Measurements from ENCODE around the gene TNFAIP8L1.

TNFAIP8L1 gene

GRCh38 chr19:4638828-4639530 lies at the start of gene TNFAIP8L1:
Gene TNFAIP8L1 (plus strand): TSS chr19:4639516. CDS start chr19:4651870, 12,354 bp downstream.
- TF ChIP-seq TEAD4 (IDR thresholded peaks at IDR 0.05) (no peak), CEBPB (IDR thresholded peaks at IDR 0.05) (no peak), RAD21 (IDR thresholded peaks at IDR 0.05; ENCODE audit: low read depth) (no peak), TCF12 (IDR thresholded peaks at IDR 0.05; ENCODE audit: low read depth) (no peak; the same call in 1 of the 2 replicates), NFIC (IDR thresholded peaks at IDR 0.05) (0 out of 2 replicates have a peak, but pooled peaks have one; percentile 10), FOXM1 (IDR thresholded peaks at IDR 0.05; ENCODE audit: borderline replicate concordance, low read depth) (peak; percentile 94), CREB1 (IDR thresholded peaks at IDR 0.05; ENCODE audit: low read depth) (no peak), YY1 (IDR thresholded peaks at IDR 0.05; ENCODE audit: low read depth) (no peak), EGR1 (IDR thresholded peaks at IDR 0.05) (peak; percentile 89), MAX (IDR thresholded peaks at IDR 0.05) (peak; percentile 88), EP300 (IDR thresholded peaks at IDR 0.05; ENCODE audit: borderline replicate concordance) (no peak), TAF1 (IDR thresholded peaks at IDR 0.05; ENCODE audit: low read depth) (no peak), ZBTB7A (IDR thresholded peaks at IDR 0.05; ENCODE audit: low read depth) (peak; percentile 64)
- TF ChIP-seq, protein P1, sequence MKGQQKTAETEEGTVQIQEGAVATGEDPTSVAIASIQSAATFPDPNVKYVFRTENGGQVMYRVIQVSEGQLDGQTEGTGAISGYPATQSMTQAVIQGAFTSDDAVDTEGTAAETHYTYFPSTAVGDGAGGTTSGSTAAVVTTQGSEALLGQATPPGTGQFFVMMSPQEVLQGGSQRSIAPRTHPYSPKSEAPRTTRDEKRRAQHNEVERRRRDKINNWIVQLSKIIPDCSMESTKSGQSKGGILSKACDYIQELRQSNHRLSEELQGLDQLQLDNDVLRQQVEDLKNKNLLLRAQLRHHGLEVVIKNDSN (IDR thresholded peaks at IDR 0.05): peak; percentile 68
- TF ChIP-seq, protein P2, sequence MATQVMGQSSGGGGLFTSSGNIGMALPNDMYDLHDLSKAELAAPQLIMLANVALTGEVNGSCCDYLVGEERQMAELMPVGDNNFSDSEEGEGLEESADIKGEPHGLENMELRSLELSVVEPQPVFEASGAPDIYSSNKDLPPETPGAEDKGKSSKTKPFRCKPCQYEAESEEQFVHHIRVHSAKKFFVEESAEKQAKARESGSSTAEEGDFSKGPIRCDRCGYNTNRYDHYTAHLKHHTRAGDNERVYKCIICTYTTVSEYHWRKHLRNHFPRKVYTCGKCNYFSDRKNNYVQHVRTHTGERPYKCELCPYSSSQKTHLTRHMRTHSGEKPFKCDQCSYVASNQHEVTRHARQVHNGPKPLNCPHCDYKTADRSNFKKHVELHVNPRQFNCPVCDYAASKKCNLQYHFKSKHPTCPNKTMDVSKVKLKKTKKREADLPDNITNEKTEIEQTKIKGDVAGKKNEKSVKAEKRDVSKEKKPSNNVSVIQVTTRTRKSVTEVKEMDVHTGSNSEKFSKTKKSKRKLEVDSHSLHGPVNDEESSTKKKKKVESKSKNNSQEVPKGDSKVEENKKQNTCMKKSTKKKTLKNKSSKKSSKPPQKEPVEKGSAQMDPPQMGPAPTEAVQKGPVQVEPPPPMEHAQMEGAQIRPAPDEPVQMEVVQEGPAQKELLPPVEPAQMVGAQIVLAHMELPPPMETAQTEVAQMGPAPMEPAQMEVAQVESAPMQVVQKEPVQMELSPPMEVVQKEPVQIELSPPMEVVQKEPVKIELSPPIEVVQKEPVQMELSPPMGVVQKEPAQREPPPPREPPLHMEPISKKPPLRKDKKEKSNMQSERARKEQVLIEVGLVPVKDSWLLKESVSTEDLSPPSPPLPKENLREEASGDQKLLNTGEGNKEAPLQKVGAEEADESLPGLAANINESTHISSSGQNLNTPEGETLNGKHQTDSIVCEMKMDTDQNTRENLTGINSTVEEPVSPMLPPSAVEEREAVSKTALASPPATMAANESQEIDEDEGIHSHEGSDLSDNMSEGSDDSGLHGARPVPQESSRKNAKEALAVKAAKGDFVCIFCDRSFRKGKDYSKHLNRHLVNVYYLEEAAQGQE (IDR thresholded peaks at IDR 0.05; ENCODE audit: low read depth): no peak

DNA sequence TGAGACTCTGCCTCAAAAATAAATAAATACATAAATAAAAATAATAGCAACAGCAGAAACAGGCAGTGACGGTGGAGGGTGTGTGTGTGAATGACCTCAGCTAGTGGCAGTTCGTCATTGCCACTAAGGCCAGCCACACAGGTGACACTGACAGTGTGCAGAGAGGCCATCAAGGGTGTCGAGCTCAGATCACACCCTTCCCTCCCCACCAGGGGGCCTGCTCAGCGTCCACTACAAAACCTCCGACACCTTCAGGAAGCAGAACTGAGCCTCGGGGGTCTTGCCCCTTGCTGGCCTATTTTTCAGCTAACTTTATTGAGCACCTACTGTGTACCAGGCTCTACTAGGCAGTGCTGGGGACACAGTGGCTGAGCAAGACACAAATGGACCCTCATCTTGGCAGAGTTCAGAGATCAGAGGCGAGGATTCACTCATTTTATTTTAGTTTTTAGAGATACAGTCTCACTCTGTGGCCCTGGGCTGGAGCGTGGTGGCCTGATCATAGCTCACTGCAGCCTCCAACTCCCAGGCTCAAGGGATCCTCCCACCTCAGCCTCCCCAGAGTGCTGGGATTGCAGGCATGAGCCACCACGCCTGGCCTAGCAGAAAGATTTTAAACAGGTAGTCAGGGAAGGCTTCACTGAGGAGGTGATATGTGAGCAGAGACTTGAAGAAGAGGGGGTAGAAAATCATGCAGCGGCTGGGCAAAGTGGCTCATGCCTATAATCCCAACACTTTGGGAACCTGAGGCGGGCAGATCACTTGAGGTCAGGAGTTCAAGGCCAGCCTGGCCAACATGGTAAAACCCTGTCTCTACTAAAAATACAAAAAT lies 49.5 kb upstream of the TNFAIP8L1 start:
- TF ChIP-seq RAD21 (IDR thresholded peaks at IDR 0.05; ENCODE audit: low read depth) (0 out of 2 replicates have a peak, but pooled peaks have one; percentile 7), FOXM1 (IDR thresholded peaks at IDR 0.05; ENCODE audit: borderline replicate concordance, low read depth) (no peak)

DNA sequence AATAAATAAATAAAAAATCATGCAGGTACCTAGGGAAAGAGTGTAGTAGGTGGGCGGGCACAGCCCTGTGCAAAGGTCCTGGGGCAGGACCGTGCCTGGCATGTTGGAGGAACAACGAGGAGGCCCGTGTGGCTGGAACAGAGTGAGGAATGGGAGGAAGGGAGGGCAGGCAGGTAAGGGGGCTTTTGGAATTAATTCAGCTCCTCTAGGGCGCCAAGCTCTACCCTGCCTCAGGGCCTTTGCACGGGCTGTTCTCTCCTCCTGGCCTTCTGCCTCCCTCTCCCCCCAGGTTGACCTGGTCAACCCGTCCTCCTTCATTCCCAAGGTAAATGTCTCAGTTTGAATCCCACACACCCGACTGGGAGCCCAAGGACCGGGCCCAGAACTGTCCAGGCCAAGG lies 48.8 kb upstream of the TNFAIP8L1 start:
- TF ChIP-seq TCF12 (IDR thresholded peaks at IDR 0.05; ENCODE audit: low read depth): no peak
- no peak for TF ChIP-seq ZBTB7A (IDR thresholded peaks at IDR 0.05; ENCODE audit: low read depth)
- TF ChIP-seq EP300 (IDR thresholded peaks at IDR 0.05; ENCODE audit: borderline replicate concordance): no peak
- TF ChIP-seq, protein P1 (IDR thresholded peaks at IDR 0.05): no peak
- TF ChIP-seq MAX (IDR thresholded peaks at IDR 0.05): no peak
- TF ChIP-seq TAF1 (IDR thresholded peaks at IDR 0.05; ENCODE audit: low read depth): no peak
- no peak for TF ChIP-seq FOXM1 (IDR thresholded peaks at IDR 0.05; ENCODE audit: borderline replicate concordance, low read depth)
- no peak for TF ChIP-seq YY1 (IDR thresholded peaks at IDR 0.05; ENCODE audit: low read depth)
- TF ChIP-seq CEBPB (IDR thresholded peaks at IDR 0.05): no peak
- TF ChIP-seq NFIC (IDR thresholded peaks at IDR 0.05): no peak
- TF ChIP-seq, protein P2 (IDR thresholded peaks at IDR 0.05; ENCODE audit: low read depth): no peak
- no peak for TF ChIP-seq EGR1 (IDR thresholded peaks at IDR 0.05)

- TF ChIP-seq, protein P1 (IDR thresholded peaks at IDR 0.05): no peak
- TF ChIP-seq CEBPB (IDR thresholded peaks at IDR 0.05): no peak
- TF ChIP-seq EP300 (IDR thresholded peaks at IDR 0.05; ENCODE audit: borderline replicate concordance): no peak
- TF ChIP-seq YY1 (IDR thresholded peaks at IDR 0.05; ENCODE audit: low read depth): no peak
- TF ChIP-seq EGR1 (IDR thresholded peaks at IDR 0.05): no peak
- no peak for TF ChIP-seq NFIC (IDR thresholded peaks at IDR 0.05)
- no peak for TF ChIP-seq TCF12 (IDR thresholded peaks at IDR 0.05; ENCODE audit: low read depth)
- TF ChIP-seq TEAD4 (IDR thresholded peaks at IDR 0.05): no peak
- TF ChIP-seq FOXM1 (IDR thresholded peaks at IDR 0.05; ENCODE audit: borderline replicate concordance, low read depth): no peak
- TF ChIP-seq, protein P2 (IDR thresholded peaks at IDR 0.05; ENCODE audit: low read depth): no peak
- no peak for TF ChIP-seq MAX (IDR thresholded peaks at IDR 0.05)
- TF ChIP-seq ZBTB7A (IDR thresholded peaks at IDR 0.05; ENCODE audit: low read depth): no peak
- no peak for TF ChIP-seq TAF1 (IDR thresholded peaks at IDR 0.05; ENCODE audit: low read depth)
- TF ChIP-seq RAD21 (IDR thresholded peaks at IDR 0.05; ENCODE audit: low read depth): no peak
- TF ChIP-seq CREB1 (IDR thresholded peaks at IDR 0.05; ENCODE audit: low read depth): no peak
Observed at GRCh38 chr19:4591320-4591719, 48.0 kb upstream of the TNFAIP8L1 start.

Measured in Ishikawa (cell line).